ENCODE measurements around the gene LAMTOR2. TPM values are rescaled to one million over a fixed set of nuclear protein-coding genes. Genes with fewer than 3 reads are reported as not detected.

LAMTOR2 gene
- total RNA-seq, 1 experiment from 2014 or later: 60.2 TPM

GRCh38 chr1:156074661-156075060 lies 20.1 kb downstream of the LAMTOR2 start:
- BruUV-seq (replicated peaks): no TSS peak

More at GRCh38 chr1:156074661-156075060, 20.1 kb downstream of the LAMTOR2 start:
- Histone ChIP-seq H3K4me1 (ENCODE audit: control insufficient read depth in 1 of 2, insufficient read depth in 2 of 2, low read length in 2 of 2) (peaks cover 0 to 11% of the 10 kb centered on the region in 2 experiments; a peak in 2 of 4 replicates), H3K4me3 (replicated peaks in 1 of 2; ENCODE audit: low read depth in 1 of 2, low read length in 2 of 2) (no peak overlapping the region), H3K27ac (ENCODE audit: low read depth, low read length) (no peak overlapping the region), H3K9ac (ENCODE audit: low read length) (no peak overlapping the region), H3K4me2 (ENCODE audit: low read length) (no peak overlapping the region), H3K79me2 (ENCODE audit: insufficient read depth, low read length) (no peaks in the 10 kb centered on the region), H3K36me3 (ENCODE audit: control insufficient read depth in 1 of 2, insufficient read depth in 2 of 2, low read length in 2 of 2) (peaks cover 13 to 20% of the 10 kb centered on the region in 2 experiments), H3K27me3 (ENCODE audit: insufficient read depth, low read length) (no peaks in the 10 kb centered on the region), H4K20me1 (ENCODE audit: insufficient read depth) (no peaks in the 10 kb centered on the region), H3K9me2 (ENCODE audit: insufficient read depth) (no peaks in the 10 kb centered on the region), H2AFZ (ENCODE audit: low read depth, low read length, poor library complexity, severe bottlenecking) (no peak overlapping the region), H3K9me3 (ENCODE audit: control insufficient read depth in 1 of 2, insufficient read depth in 1 of 2, low read depth in 1 of 2, low read length in 2 of 2) (no peaks in the 10 kb centered on the region)
- POLR2A ChIA-PET: no interaction called here
- RAD21 ChIA-PET (ENCODE audit: low non-redundant PET in 1 of 2, low total read pairs in 2 of 2, uncharacterized antibody in 2 of 2, unreplicated experiment in 2 of 2): no interaction called here
- intact Hi-C loops (cut with micrococcal nuclease): no loop called here
- ATAC-seq: no peak
- CTCF ChIA-PET: no interaction called here
- TF ChIP-seq ATF3 (IDR thresholded peaks at IDR 0.05): no peak
- TF ChIP-seq SRF (IDR thresholded peaks at IDR 0.05; ENCODE audit: low read depth): no peak
- TF ChIP-seq EGR1 (IDR thresholded peaks at IDR 0.05; ENCODE audit: low read depth): no peak
- no peak for TF ChIP-seq SP1 (IDR thresholded peaks at IDR 0.05; ENCODE audit: low read depth)
- no peak for TF ChIP-seq MAX (IDR thresholded peaks at IDR 0.05)
- no peak for TF ChIP-seq CTCF (IDR thresholded peaks at IDR 0.05 in 2 of 3, conservative IDR thresholded peaks at IDR 0.05 in 1 of 3; ENCODE audit: borderline replicate concordance in 1 of 3, insufficient read depth in 1 of 3, low read depth in 2 of 3, low read length in 2 of 3)
- TF ChIP-seq CBX3 (IDR thresholded peaks at IDR 0.05; ENCODE audit: low read depth): no peak
- TF ChIP-seq SIN3A (IDR thresholded peaks at IDR 0.05; ENCODE audit: low read depth): no peak
- TF ChIP-seq JUND (IDR thresholded peaks at IDR 0.05): no peak
- no peak for TF ChIP-seq POLR2AphosphoS5 (IDR thresholded peaks at IDR 0.05; ENCODE audit: low read depth, low read length)
- TF ChIP-seq YY1 (IDR thresholded peaks at IDR 0.05; ENCODE audit: extremely low read depth, insufficient replicate concordance, low read depth, low read length): no peak
- TF ChIP-seq REST (IDR thresholded peaks at IDR 0.05; ENCODE audit: low read depth): no peak
- TF ChIP-seq ELF1 (IDR thresholded peaks at IDR 0.05; ENCODE audit: borderline replicate concordance, low read depth): no peak
- DNase-seq (ENCODE audit: low read depth, low spot score): no peak

Data from HCT116 (cell line).